ENCODE measurements around the gene PLOD1.

The PLOD1 gene

GRCh38 chr1:11978301-11978700 is 43.8 kb downstream of the PLOD1 start:
- no peak overlapping the region for H3K4me3 Mint-ChIP-seq
- DNase-seq (no peak), ATAC-seq (no peak)
- H3K27me3 Mint-ChIP-seq = no peaks in the 10 kb centered on the region
- peaks cover 43% of the 10 kb centered on the region for H3K4me1 Mint-ChIP-seq
- H3K9me3 Mint-ChIP-seq = no peaks in the 10 kb centered on the region
- no peak overlapping the region for H3K27ac Mint-ChIP-seq

GRCh38 chr1:11979028-11979850 is 44.7 kb downstream of the PLOD1 start:
- Mint-ChIP-seq H3K4me3 (peak overlapping the region; percentile 94 to 98), H3K4me1 (peaks cover 53% of the 10 kb centered on the region), H3K27ac (peak overlapping the region in 1 of 2 donors; percentile 97), H3K9me3 (no peaks in the 10 kb centered on the region), H3K27me3 (no peaks in the 10 kb centered on the region)
- ATAC-seq (no peak), DNase-seq (no peak)

GRCh38 chr1:11979851-11980675 is 45.5 kb downstream of the PLOD1 start, which contains the start of gene MFN2:
Gene MFN2 (plus strand): TSS chr1:11980444. CDS start chr1:11989169, 8,725 bp downstream.
- ATAC-seq = peak; percentile 96
- H3K9me3 Mint-ChIP-seq = no peaks in the 10 kb centered on the region
- peak within 1 kb of the TSS; percentile 97 for H3K27ac Mint-ChIP-seq
- H3K27me3 Mint-ChIP-seq = no peaks in the 10 kb centered on the region
- H3K4me1 Mint-ChIP-seq = peaks cover 54% of the 10 kb centered on the region
- H3K4me3 Mint-ChIP-seq = peak within 1 kb of the TSS; percentile 94 to 98
- peak; percentile 95 to 97 for DNase-seq

- no peak for ATAC-seq
- H3K4me3 Mint-ChIP-seq = peak overlapping the region; percentile 94 to 98
Measured at GRCh38 chr1:11980676-11980972, 46.1 kb downstream of the PLOD1 start.

GRCh38 chr1:11981378-11982009 is 47.0 kb downstream of the PLOD1 start:
- Mint-ChIP-seq H3K27me3 (no peaks in the 10 kb centered on the region), H3K9me3 (no peaks in the 10 kb centered on the region), H3K27ac (peak overlapping the region in 1 of 2 donors; percentile 95), H3K4me1 (peaks cover 59% of the 10 kb centered on the region), H3K4me3 (peak overlapping the region; percentile 94 to 98)
- ATAC-seq (no peak), DNase-seq (no peak)

More at GRCh38 chr1:11980676-11980972, 46.1 kb downstream of the PLOD1 start:
- H3K27ac Mint-ChIP-seq = peak overlapping the region; percentile 95 to 97
- DNase-seq = no peak
- peaks cover 52% of the 10 kb centered on the region for H3K4me1 Mint-ChIP-seq
- no peaks in the 10 kb centered on the region for H3K27me3 Mint-ChIP-seq
- H3K9me3 Mint-ChIP-seq = no peaks in the 10 kb centered on the region

- ATAC-seq = no peak
- H3K27ac Mint-ChIP-seq = peak overlapping the region in 1 of 2 donors; percentile 90
- no peaks in the 10 kb centered on the region for H3K27me3 Mint-ChIP-seq
- no peaks in the 10 kb centered on the region for H3K9me3 Mint-ChIP-seq
- no peak for DNase-seq
- H3K4me3 Mint-ChIP-seq = peak overlapping the region; percentile 94 to 98
- peaks cover 59% of the 10 kb centered on the region for H3K4me1 Mint-ChIP-seq
Measured at GRCh38 chr1:11982010-11982392, 47.5 kb downstream of the PLOD1 start.

- Mint-ChIP-seq H3K9me3 (no peaks in the 10 kb centered on the region), H3K4me3 (no peak overlapping the region), H3K27me3 (no peaks in the 10 kb centered on the region), H3K4me1 (peaks cover 63% of the 10 kb centered on the region), H3K27ac (peak overlapping the region in 1 of 2 donors; percentile 2)
- no peak for DNase-seq
- ATAC-seq = no peak
Measured at GRCh38 chr1:11984121-11984520, 49.6 kb downstream of the PLOD1 start.

- Mint-ChIP-seq H3K27ac (peak overlapping the region in 1 of 2 donors; percentile 43), H3K27me3 (no peaks in the 10 kb centered on the region), H3K4me1 (peaks cover 63% of the 10 kb centered on the region), H3K9me3 (no peaks in the 10 kb centered on the region), H3K4me3 (no peak overlapping the region)
- DNase-seq (no peak), ATAC-seq (no peak)
Measured at GRCh38 chr1:11984576-11984975, 50.1 kb downstream of the PLOD1 start.

GRCh38 chr1:11985171-11985570 is 50.7 kb downstream of the PLOD1 start:
- no peak for DNase-seq
- H3K27me3 Mint-ChIP-seq = no peaks in the 10 kb centered on the region
- peaks cover 65% of the 10 kb centered on the region for H3K4me1 Mint-ChIP-seq
- H3K27ac Mint-ChIP-seq = no peak overlapping the region
- no peaks in the 10 kb centered on the region for H3K9me3 Mint-ChIP-seq
- no peak overlapping the region for H3K4me3 Mint-ChIP-seq
- no peak for ATAC-seq

GRCh38 chr1:11985851-11986250 is 51.3 kb downstream of the PLOD1 start:
- peaks cover 70% of the 10 kb centered on the region for H3K4me1 Mint-ChIP-seq

GRCh38 chr1:11989669-11990068 is 55.2 kb downstream of the PLOD1 start:
- no peaks in the 10 kb centered on the region for H3K9me3 Mint-ChIP-seq
- H3K4me3 Mint-ChIP-seq = no peak overlapping the region
- no peak for DNase-seq
- peak overlapping the region; percentile 51 to 64 for H3K27ac Mint-ChIP-seq
- no peaks in the 10 kb centered on the region for H3K27me3 Mint-ChIP-seq
- ATAC-seq = no peak
- H3K4me1 Mint-ChIP-seq = peaks cover 34% of the 10 kb centered on the region

More at GRCh38 chr1:11985851-11986250, 51.3 kb downstream of the PLOD1 start:
- Mint-ChIP-seq H3K4me3 (no peak overlapping the region), H3K27me3 (no peaks in the 10 kb centered on the region), H3K9me3 (no peaks in the 10 kb centered on the region), H3K27ac (peak overlapping the region in 1 of 2 donors; percentile 31)
- no peak for DNase-seq
- ATAC-seq = no peak

- no peak overlapping the region for H3K4me3 Mint-ChIP-seq
- peaks cover 28% of the 10 kb centered on the region for H3K4me1 Mint-ChIP-seq
- peak overlapping the region in 1 of 2 donors; percentile 73 for H3K27ac Mint-ChIP-seq
- H3K27me3 Mint-ChIP-seq = no peaks in the 10 kb centered on the region
- DNase-seq = no peak
- ATAC-seq = no peak
- no peaks in the 10 kb centered on the region for H3K9me3 Mint-ChIP-seq
Measured at GRCh38 chr1:11990303-11991032, 56.0 kb downstream of the PLOD1 start.

GRCh38 chr1:11991969-11992676 is 57.6 kb downstream of the PLOD1 start:
- no peaks in the 10 kb centered on the region for H3K9me3 Mint-ChIP-seq
- H3K4me1 Mint-ChIP-seq = peaks cover 19% of the 10 kb centered on the region
- H3K27ac Mint-ChIP-seq = no peak overlapping the region
- DNase-seq (no peak), ATAC-seq (no peak)
- H3K4me3 Mint-ChIP-seq = no peak overlapping the region
- H3K27me3 Mint-ChIP-seq = no peaks in the 10 kb centered on the region

GRCh38 chr1:11997081-11997850 is 62.7 kb downstream of the PLOD1 start:
- DNase-seq (no peak), ATAC-seq (no peak)
- Mint-ChIP-seq H3K27ac (peak overlapping the region in 1 of 2 donors; percentile 34), H3K9me3 (no peaks in the 10 kb centered on the region), H3K27me3 (no peaks in the 10 kb centered on the region), H3K4me1 (peaks cover 8% of the 10 kb centered on the region), H3K4me3 (no peak overlapping the region)
